ENCODE data around the gene BSND.

BSND gene

GRCh38 chr1:54969879-54970278 lies 28.9 kb upstream of the BSND start:
- DNase-seq, result no peak
- Histone ChIP-seq H3K4me3 (ENCODE audit: low read length) (no peak overlapping the region), H3K79me2 (ENCODE audit: control insufficient read depth, insufficient read depth, low read length) (no peaks in the 10 kb centered on the region), H3K27ac (ENCODE audit: low read depth, low read length) (no peak overlapping the region), H2BK5ac (ENCODE audit: low read length) (no peak overlapping the region), H3K9ac (ENCODE audit: low read length) (no peak overlapping the region), H4K5ac (ENCODE audit: low read length) (no peak overlapping the region), H2BK120ac (ENCODE audit: low read depth, low read length) (no peak overlapping the region), H3K4me1 (ENCODE audit: control insufficient read depth, low read depth, low read length) (no peaks in the 10 kb centered on the region), H3K18ac (ENCODE audit: low read length) (no peak overlapping the region), H3K36me3 (ENCODE audit: control insufficient read depth, insufficient read depth, low read length) (no peaks in the 10 kb centered on the region), H3K27me3 (ENCODE audit: insufficient read depth, low read length, poor library complexity) (no peaks in the 10 kb centered on the region), H2BK15ac (replicated peaks; ENCODE audit: low read depth) (no peak overlapping the region), H4K8ac (ENCODE audit: low read depth, low read length) (no peak overlapping the region), H3K56ac (ENCODE audit: low read length) (no peak overlapping the region), H2AK5ac (ENCODE audit: low read length) (no peak overlapping the region), H3K23ac (ENCODE audit: low read length) (no peak overlapping the region), H3K79me1 (ENCODE audit: low read length) (no peaks in the 10 kb centered on the region), H3K4ac (ENCODE audit: low read depth, low read length) (no peak overlapping the region), H3K4me2 (ENCODE audit: low read length) (no peak overlapping the region)
- WGBS (ENCODE audit: extremely low coverage, insufficient coverage, low lambda C conversion rate), result no CpG with 5 or more reads among the region's 1 CpG

DNA sequence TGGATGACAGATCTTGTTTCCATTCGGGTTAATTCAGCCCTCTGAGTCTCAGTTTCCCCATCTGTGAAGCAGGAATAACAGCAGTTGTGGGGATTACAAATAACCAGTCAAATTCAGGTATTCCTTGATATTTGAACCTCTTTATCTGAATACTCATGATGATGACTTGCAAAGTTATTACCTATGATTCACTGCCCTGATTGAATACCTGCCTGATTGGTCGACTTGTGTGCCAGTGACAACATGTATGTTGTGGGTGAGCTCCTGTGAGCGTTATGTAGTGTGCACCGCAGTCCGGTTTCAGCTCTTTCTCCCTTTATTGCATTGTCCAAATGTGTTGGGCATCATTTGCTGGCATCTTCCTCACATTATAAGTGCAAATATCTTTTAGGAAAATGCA lies 27.8 kb upstream of the BSND start:
- no peak overlapping the region for H3K4me2 ChIP-seq (ENCODE audit: low read length)
- H3K4me3 ChIP-seq (ENCODE audit: low read length), result no peak overlapping the region
- no peak overlapping the region for H4K5ac ChIP-seq (ENCODE audit: low read length)
- no peak overlapping the region for H3K27ac ChIP-seq (ENCODE audit: low read depth, low read length)
- no peaks in the 10 kb centered on the region for H3K36me3 ChIP-seq (ENCODE audit: control insufficient read depth, insufficient read depth, low read length)
- no peak overlapping the region for H2BK15ac ChIP-seq (replicated peaks; ENCODE audit: low read depth)
- H3K4ac ChIP-seq (ENCODE audit: low read depth, low read length), result no peak overlapping the region
- no peak overlapping the region for H3K23ac ChIP-seq (ENCODE audit: low read length)
- no peak overlapping the region for H4K8ac ChIP-seq (ENCODE audit: low read depth, low read length)
- H3K56ac ChIP-seq (ENCODE audit: low read length), result no peak overlapping the region
- H2BK5ac ChIP-seq (ENCODE audit: low read length), result no peak overlapping the region
- no peak overlapping the region for H2AK5ac ChIP-seq (ENCODE audit: low read length)
- H3K4me1 ChIP-seq (ENCODE audit: control insufficient read depth, low read depth, low read length), result no peaks in the 10 kb centered on the region
- no peak overlapping the region for H3K9ac ChIP-seq (ENCODE audit: low read length)
- no peaks in the 10 kb centered on the region for H3K79me1 ChIP-seq (ENCODE audit: low read length)
- no peak overlapping the region for H3K18ac ChIP-seq (ENCODE audit: low read length)
- WGBS (ENCODE audit: extremely low coverage, insufficient coverage, low lambda C conversion rate), result no CpG with 5 or more reads among the region's 5 CpGs
- no peak overlapping the region for H2BK120ac ChIP-seq (ENCODE audit: low read depth, low read length)
- no peaks in the 10 kb centered on the region for H3K27me3 ChIP-seq (ENCODE audit: insufficient read depth, low read length, poor library complexity)
- no peaks in the 10 kb centered on the region for H3K79me2 ChIP-seq (ENCODE audit: control insufficient read depth, insufficient read depth, low read length)
- no peak for DNase-seq

- no peak overlapping the region for H2BK15ac ChIP-seq (replicated peaks; ENCODE audit: low read depth)
- peak overlapping the region; percentile 65 for H2AK5ac ChIP-seq (ENCODE audit: low read length)
- no peak overlapping the region for H3K4ac ChIP-seq (ENCODE audit: low read depth, low read length)
- no peak overlapping the region for H4K5ac ChIP-seq (ENCODE audit: low read length)
- H3K56ac ChIP-seq (ENCODE audit: low read length), result no peak overlapping the region
- no peak overlapping the region for H3K23ac ChIP-seq (ENCODE audit: low read length)
- no peaks in the 10 kb centered on the region for H3K79me2 ChIP-seq (ENCODE audit: control insufficient read depth, insufficient read depth, low read length)
- no peak overlapping the region for H2BK5ac ChIP-seq (ENCODE audit: low read length)
- H3K18ac ChIP-seq (ENCODE audit: low read length), result no peak overlapping the region
- H3K27me3 ChIP-seq (ENCODE audit: insufficient read depth, low read length, poor library complexity), result no peaks in the 10 kb centered on the region
- H4K8ac ChIP-seq (ENCODE audit: low read depth, low read length), result no peak overlapping the region
- H3K4me1 ChIP-seq (ENCODE audit: control insufficient read depth, low read depth, low read length), result no peaks in the 10 kb centered on the region
- no CpG with 5 or more reads among the region's 7 CpGs for WGBS (ENCODE audit: extremely low coverage, insufficient coverage, low lambda C conversion rate)
- no peak overlapping the region for H3K4me3 ChIP-seq (ENCODE audit: low read length)
- H3K27ac ChIP-seq (ENCODE audit: low read depth, low read length), result no peak overlapping the region
- no peak overlapping the region for H3K9ac ChIP-seq (ENCODE audit: low read length)
- H3K79me1 ChIP-seq (ENCODE audit: low read length), result no peaks in the 10 kb centered on the region
- DNase-seq, result no peak
- no peak overlapping the region for H3K4me2 ChIP-seq (ENCODE audit: low read length)
- H3K36me3 ChIP-seq (ENCODE audit: control insufficient read depth, insufficient read depth, low read length), result no peaks in the 10 kb centered on the region
- no peak overlapping the region for H2BK120ac ChIP-seq (ENCODE audit: low read depth, low read length)
Observed at GRCh38 chr1:54971317-54971791, 27.4 kb upstream of the BSND start.

GRCh38 chr1:54972436-54972835 lies 26.3 kb upstream of the BSND start:
- H2BK5ac ChIP-seq (ENCODE audit: low read length), result no peak overlapping the region
- WGBS (ENCODE audit: extremely low coverage, insufficient coverage, low lambda C conversion rate), result no CpG with 5 or more reads among the region's 4 CpGs
- no peak overlapping the region for H3K9ac ChIP-seq (ENCODE audit: low read length)

GRCh38 chr1:54973205-54973921 lies 25.4 kb upstream of the BSND start:
- H2BK5ac ChIP-seq (ENCODE audit: low read length), result no peak overlapping the region
- no peak overlapping the region for H3K4me3 ChIP-seq (ENCODE audit: low read length)
- no peak overlapping the region for H3K56ac ChIP-seq (ENCODE audit: low read length)
- no peak overlapping the region for H3K9ac ChIP-seq (ENCODE audit: low read length)
- H3K4me1 ChIP-seq (ENCODE audit: control insufficient read depth, low read depth, low read length), result peaks cover 2% of the 10 kb centered on the region
- no peak overlapping the region for H4K8ac ChIP-seq (ENCODE audit: low read depth, low read length)
- H3K79me2 ChIP-seq (ENCODE audit: control insufficient read depth, insufficient read depth, low read length), result no peaks in the 10 kb centered on the region
- no peak overlapping the region for H2BK15ac ChIP-seq (replicated peaks; ENCODE audit: low read depth)
- no peak overlapping the region for H3K4me2 ChIP-seq (ENCODE audit: low read length)
- no peak overlapping the region for H3K23ac ChIP-seq (ENCODE audit: low read length)
- H3K4ac ChIP-seq (ENCODE audit: low read depth, low read length), result no peak overlapping the region
- H3K27me3 ChIP-seq (ENCODE audit: insufficient read depth, low read length, poor library complexity), result no peaks in the 10 kb centered on the region
- H4K5ac ChIP-seq (ENCODE audit: low read length), result no peak overlapping the region
- H3K27ac ChIP-seq (ENCODE audit: low read depth, low read length), result no peak overlapping the region
- no peak overlapping the region for H2BK120ac ChIP-seq (ENCODE audit: low read depth, low read length)
- H3K79me1 ChIP-seq (ENCODE audit: low read length), result no peaks in the 10 kb centered on the region
- peak; percentile 75 for DNase-seq
- peak overlapping the region; percentile 44 for H3K18ac ChIP-seq (ENCODE audit: low read length)
- WGBS (ENCODE audit: extremely low coverage, insufficient coverage, low lambda C conversion rate), result no CpG with 5 or more reads among the region's 5 CpGs
- H2AK5ac ChIP-seq (ENCODE audit: low read length), result no peak overlapping the region
- H3K36me3 ChIP-seq (ENCODE audit: control insufficient read depth, insufficient read depth, low read length), result no peaks in the 10 kb centered on the region

More at GRCh38 chr1:54972436-54972835, 26.3 kb upstream of the BSND start:
- Histone ChIP-seq H3K4me3 (ENCODE audit: low read length) (no peak overlapping the region), H3K56ac (ENCODE audit: low read length) (no peak overlapping the region), H2BK15ac (replicated peaks; ENCODE audit: low read depth) (no peak overlapping the region), H3K79me1 (ENCODE audit: low read length) (no peaks in the 10 kb centered on the region), H4K8ac (ENCODE audit: low read depth, low read length) (no peak overlapping the region), H3K79me2 (ENCODE audit: control insufficient read depth, insufficient read depth, low read length) (no peaks in the 10 kb centered on the region), H4K5ac (ENCODE audit: low read length) (no peak overlapping the region), H2AK5ac (ENCODE audit: low read length) (no peak overlapping the region), H3K18ac (ENCODE audit: low read length) (no peak overlapping the region), H3K23ac (ENCODE audit: low read length) (no peak overlapping the region), H3K36me3 (ENCODE audit: control insufficient read depth, insufficient read depth, low read length) (no peaks in the 10 kb centered on the region), H3K4me1 (ENCODE audit: control insufficient read depth, low read depth, low read length) (no peaks in the 10 kb centered on the region), H3K27ac (ENCODE audit: low read depth, low read length) (no peak overlapping the region), H2BK120ac (ENCODE audit: low read depth, low read length) (no peak overlapping the region), H3K27me3 (ENCODE audit: insufficient read depth, low read length, poor library complexity) (no peaks in the 10 kb centered on the region), H3K4me2 (ENCODE audit: low read length) (no peak overlapping the region), H3K4ac (ENCODE audit: low read depth, low read length) (no peak overlapping the region)
- DNase-seq, result no peak

All from mesendoderm (in vitro differentiated cells).